DMS114 treated with DMSO at 0.1 percent for 48 hours (cell line): ENCODE results near the gene NR2F1.
A peak's percentile ranks its signal among the peaks of the same experiment; 100 is the strongest.

Source experiments
- DNase-seq: peaks from one replicate; lab custom pipeline; 2025; ENCODE audit not compliant: unreplicated experiment; lab: John Stamatoyannopoulos, UW

NR2F1 gene

GRCh38 chr5:93577854-93578812, 4.9 kb upstream of the NR2F1 start:
- DNase-seq = no peak

GRCh38 chr5:93578813-93579691, 4.0 kb upstream of the NR2F1 start:
- no peak for DNase-seq

GRCh38 chr5:93579692-93580062, 3.3 kb upstream of the NR2F1 start:
- DNase-seq = no peak

- DNase-seq = no peak
These were observed 2.7 kb upstream of the NR2F1 start for GRCh38 chr5:93580063-93580926.

- DNase-seq = no peak
These were observed 2.0 kb upstream of the NR2F1 start, which contains the start of gene NR2F1-AS1 for GRCh38 chr5:93580927-93581445. Gene NR2F1-AS1 (minus strand): TSS chr5:93581219.

GRCh38 chr5:93582167-93582462, 907 bp upstream of the NR2F1 start:
- no peak for DNase-seq

- DNase-seq = no peak
These were observed 381 bp downstream of the NR2F1 start for GRCh38 chr5:93583439-93583767.

GRCh38 chr5:93583768-93584595, 960 bp downstream of the NR2F1 start:
- no peak for DNase-seq

- DNase-seq = no peak
These were observed 1.6 kb downstream of the NR2F1 start for GRCh38 chr5:93584596-93585040.

- no peak for DNase-seq
These were observed 2.2 kb downstream of the NR2F1 start for GRCh38 chr5:93585041-93585766.

GRCh38 chr5:93585767-93586385, 2.9 kb downstream of the NR2F1 start:
- peak; percentile 69 for DNase-seq

GRCh38 chr5:93586736-93587596, 3.9 kb downstream of the NR2F1 start:
- no peak for DNase-seq

- DNase-seq = no peak
These were observed 4.8 kb downstream of the NR2F1 start for GRCh38 chr5:93587597-93588351.

- DNase-seq = no peak
These were observed 5.5 kb downstream of the NR2F1 start for GRCh38 chr5:93588352-93589151.

GRCh38 chr5:93589152-93589828, 6.3 kb downstream of the NR2F1 start:
- DNase-seq = no peak

GRCh38 chr5:93589829-93590215, 6.8 kb downstream of the NR2F1 start:
- peak; percentile 80 for DNase-seq
